Stomach (tissue), 9 donors: ENCODE data around the gene NDC1. TPM values are rescaled to one million over a fixed set of nuclear protein-coding genes. Genes with fewer than 3 reads are reported as not detected.

Source experiments
- DNase-seq, 2 donors: peaks; one replicate each; pipeline versions ENCODE4 v3.0.0 to v3.0.0-alpha.2; 2013 to 2019
- H3K27ac ChIP-seq, 5 donors: fragments of 200-600 bp in 4 of 5; sonication (generic) in 4 of 5; one replicate each; pipeline ENCODE4 v1.5.1; 2013 to 2019; ENCODE audit warnings: mild to moderate bottlenecking in 1 of 5, moderate library complexity in 1 of 5
- H3K27me3 ChIP-seq, 3 donors: fragments of 200-600 bp; sonication (generic); one replicate each; pipeline ENCODE4 v1.5.1; 2017 to 2019; ENCODE audit warnings: mixed run types in 1 of 3
- H3K36me3 ChIP-seq, 4 donors: fragments of 200-600 bp; sonication (generic); 1 replicate in 3 of 4; 2 replicates in 1 of 4; pipeline ENCODE4 v1.5.1; 2016 to 2019
- H3K4me1 ChIP-seq, 4 donors: fragments of 200-600 bp; sonication (generic); one replicate each; pipeline ENCODE4 v1.5.1; 2016 to 2019
- H3K4me3 ChIP-seq, 4 donors: fragments of 200-600 bp; sonication (generic) in 3 of 4; one replicate each; pipeline ENCODE4 v1.5.1; 2016 to 2019; ENCODE audit warnings: mild to moderate bottlenecking in 1 of 4
- H3K9me3 ChIP-seq, 4 donors: fragments of 200-600 bp; sonication (generic); one replicate each; pipeline ENCODE4 v1.5.1; 2016 to 2019
- EP300 ChIP-seq: sonication (generic); formaldehyde crosslinking; IDR thresholded peaks from one replicate; pipeline ENCODE4 v1.6.1; 2017; ENCODE audit warnings: antibody characterized with exemption
- POLR2A ChIP-seq, 4 donors: fragments of 450-650 bp; IDR thresholded peaks; one replicate each; pipeline ENCODE4 v1.6.1; 2016; ENCODE audit warnings: antibody characterized with exemption in 4 of 4, control low read depth in 2 of 4, mild to moderate bottlenecking in 1 of 4, moderate library complexity in 1 of 4
- POLR2AphosphoS5 ChIP-seq, 3 donors: sonication (generic); formaldehyde crosslinking; IDR thresholded peaks; one replicate each; pipeline ENCODE4 v1.6.1; 2016; ENCODE audit warnings: antibody characterized with exemption in 3 of 3
- WGBS, 5 donors: extraction: QIAGEN DNeasy Blood & Tissue Kit in 3 of 5; methylation state at CpG; one replicate each; pipeline versions ENCODE4 v1.1.5 to v1.1.7; 2013 to 2018; 5-methylcytosine and 5-hydroxymethylcytosine counted together
- intact Hi-C: fragments of 100-400 bp; cut with DNase I; formaldehyde crosslinking; loops from one replicate; pipeline ENCODE4 v1.15.1; 2023; ENCODE audit warnings: low total_unique reads
- polyA plus RNA-seq, 3 donors: library from polyadenylated mRNA; stranded (reverse); fragments of 200-250 nt; gene quantifications; one replicate each; pipeline ENCODE4 v1.2.3, GENCODE V29; 2013
- total RNA-seq, 5 donors: library from RNA; depleted of rRNA; stranded (reverse); fragments of >200 nt; gene quantifications; one replicate each; pipeline versions ENCODE4 v1.1.0 to v1.2.3, GENCODE V29; 2014 to 2016
- TF ChIP-seq, protein P1 (sequence below), 7 experiments: fragments of 450-650 bp in 4 of 7; fragments of 200-600 bp in 3 of 7; sonication (generic) in 3 of 7; IDR thresholded peaks; one replicate each; pipeline ENCODE4 v1.5.1; 2016 to 2019; ENCODE audit warnings: antibody characterized with exemption in 7 of 7, control low read depth in 2 of 7, mild to moderate bottlenecking in 1 of 7
- donor health status: healthy with polysubstance abuse.
- donor health status: Bipolar disorder and iron deficiency.
- donor health status: healthy.

The NDC1 gene
- total and polyA plus RNA-seq, 8 donors, result 2.6 to 46.9 (median 7.7) TPM

GRCh38 chr1:53729456-53730223 lies 108.5 kb downstream of the NDC1 start:
- no peak for TF ChIP-seq EP300
- TF ChIP-seq POLR2AphosphoS5 (IDR thresholded peaks at IDR 0.05), result no peak
- TF ChIP-seq, protein P1, sequence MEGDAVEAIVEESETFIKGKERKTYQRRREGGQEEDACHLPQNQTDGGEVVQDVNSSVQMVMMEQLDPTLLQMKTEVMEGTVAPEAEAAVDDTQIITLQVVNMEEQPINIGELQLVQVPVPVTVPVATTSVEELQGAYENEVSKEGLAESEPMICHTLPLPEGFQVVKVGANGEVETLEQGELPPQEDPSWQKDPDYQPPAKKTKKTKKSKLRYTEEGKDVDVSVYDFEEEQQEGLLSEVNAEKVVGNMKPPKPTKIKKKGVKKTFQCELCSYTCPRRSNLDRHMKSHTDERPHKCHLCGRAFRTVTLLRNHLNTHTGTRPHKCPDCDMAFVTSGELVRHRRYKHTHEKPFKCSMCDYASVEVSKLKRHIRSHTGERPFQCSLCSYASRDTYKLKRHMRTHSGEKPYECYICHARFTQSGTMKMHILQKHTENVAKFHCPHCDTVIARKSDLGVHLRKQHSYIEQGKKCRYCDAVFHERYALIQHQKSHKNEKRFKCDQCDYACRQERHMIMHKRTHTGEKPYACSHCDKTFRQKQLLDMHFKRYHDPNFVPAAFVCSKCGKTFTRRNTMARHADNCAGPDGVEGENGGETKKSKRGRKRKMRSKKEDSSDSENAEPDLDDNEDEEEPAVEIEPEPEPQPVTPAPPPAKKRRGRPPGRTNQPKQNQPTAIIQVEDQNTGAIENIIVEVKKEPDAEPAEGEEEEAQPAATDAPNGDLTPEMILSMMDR (IDR thresholded peaks at IDR 0.05), result no peak
- Histone ChIP-seq H3K36me3 (no peaks in the 10 kb centered on the region), H3K27ac (no peak overlapping the region), H3K4me3 (no peak overlapping the region), H3K9me3 (no peaks in the 10 kb centered on the region), H3K27me3 (peaks cover 0 to 16% (median 0%) of the 10 kb centered on the region in 3 donors), H3K4me1 (no peaks in the 10 kb centered on the region)
- WGBS, 5 donors, result 79 to 84% (median 80%) methylated on average over 16 of the region's 16 CpGs
- DNase-seq, result no peak
- intact Hi-C loops, result no loop called here

- no peak for TF ChIP-seq POLR2AphosphoS5 (IDR thresholded peaks at IDR 0.05)
- no peak for TF ChIP-seq POLR2A (IDR thresholded peaks at IDR 0.05)
- TF ChIP-seq, protein P1 (IDR thresholded peaks at IDR 0.05), result no peak
- TF ChIP-seq EP300, result no peak
These were observed 109.2 kb downstream of the NDC1 start for GRCh38 chr1:53728702-53729455.

DNA sequence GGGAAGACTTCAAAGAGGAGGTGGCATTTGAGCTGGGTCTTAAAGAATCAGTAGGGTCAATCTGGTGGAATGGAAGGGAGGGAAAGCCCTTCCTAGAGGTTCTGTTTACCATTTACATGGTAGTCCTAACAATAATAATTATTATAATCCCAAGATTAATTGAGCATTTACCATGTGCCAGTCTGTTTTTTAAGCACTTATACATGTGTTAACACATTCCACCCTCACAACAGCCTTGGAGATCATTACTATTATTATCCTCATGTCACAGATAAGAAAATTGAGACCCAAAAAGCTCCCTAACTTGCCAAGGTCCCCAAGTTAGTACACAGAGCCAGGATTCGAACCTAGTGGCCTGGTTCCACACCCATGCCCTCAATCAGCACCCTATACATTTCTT lies 109.9 kb downstream of the NDC1 start:
- Histone ChIP-seq H3K27me3 (peaks cover 0 to 16% (median 0%) of the 10 kb centered on the region in 3 donors), H3K4me3 (no peak overlapping the region), H3K9me3 (no peaks in the 10 kb centered on the region), H3K4me1 (no peaks in the 10 kb centered on the region), H3K36me3 (no peaks in the 10 kb centered on the region), H3K27ac (no peak overlapping the region)
- WGBS, 5 donors, result 54 to 91% (median 64%) methylated on average over 1 of the region's 1 CpG
- TF ChIP-seq POLR2A (IDR thresholded peaks at IDR 0.05) (no peak), POLR2AphosphoS5 (IDR thresholded peaks at IDR 0.05) (no peak), EP300 (no peak)
- TF ChIP-seq, protein P1 (IDR thresholded peaks at IDR 0.05), result no peak
- intact Hi-C loops, result no loop called here
- DNase-seq, result no peak

More at GRCh38 chr1:53728702-53729455, 109.2 kb downstream of the NDC1 start:
- Histone ChIP-seq H3K27ac (no peak overlapping the region), H3K27me3 (peaks cover 0 to 16% (median 0%) of the 10 kb centered on the region in 3 donors), H3K4me3 (no peak overlapping the region), H3K36me3 (no peaks in the 10 kb centered on the region), H3K9me3 (no peaks in the 10 kb centered on the region), H3K4me1 (no peaks in the 10 kb centered on the region)
- WGBS, 5 donors, result 79 to 86% (median 83%) methylated on average over 17 of the region's 17 CpGs
- intact Hi-C loops, result no loop called here
- DNase-seq, result no peak

GRCh38 chr1:53727461-53728092 lies 110.5 kb downstream of the NDC1 start:
- Histone ChIP-seq H3K4me1 (no peaks in the 10 kb centered on the region), H3K9me3 (no peaks in the 10 kb centered on the region), H3K4me3 (no peak overlapping the region), H3K27ac (no peak overlapping the region), H3K36me3 (no peaks in the 10 kb centered on the region), H3K27me3 (peaks cover 0 to 16% (median 0%) of the 10 kb centered on the region in 3 donors)
- intact Hi-C loops, result no loop called here
- WGBS, 5 donors, result 88 to 95% (median 92%) methylated on average over 7 of the region's 7 CpGs
- no peak for DNase-seq
- TF ChIP-seq EP300, result no peak
- TF ChIP-seq, protein P1 (IDR thresholded peaks at IDR 0.05), result no peak
- no peak for TF ChIP-seq POLR2AphosphoS5 (IDR thresholded peaks at IDR 0.05)
- no peak for TF ChIP-seq POLR2A (IDR thresholded peaks at IDR 0.05)
